ENCODE data around the gene UGT3A2. TPM values are rescaled to one million over a fixed set of nuclear protein-coding genes. Genes with fewer than 3 reads are reported as not detected.

Gene UGT3A2, protein sequence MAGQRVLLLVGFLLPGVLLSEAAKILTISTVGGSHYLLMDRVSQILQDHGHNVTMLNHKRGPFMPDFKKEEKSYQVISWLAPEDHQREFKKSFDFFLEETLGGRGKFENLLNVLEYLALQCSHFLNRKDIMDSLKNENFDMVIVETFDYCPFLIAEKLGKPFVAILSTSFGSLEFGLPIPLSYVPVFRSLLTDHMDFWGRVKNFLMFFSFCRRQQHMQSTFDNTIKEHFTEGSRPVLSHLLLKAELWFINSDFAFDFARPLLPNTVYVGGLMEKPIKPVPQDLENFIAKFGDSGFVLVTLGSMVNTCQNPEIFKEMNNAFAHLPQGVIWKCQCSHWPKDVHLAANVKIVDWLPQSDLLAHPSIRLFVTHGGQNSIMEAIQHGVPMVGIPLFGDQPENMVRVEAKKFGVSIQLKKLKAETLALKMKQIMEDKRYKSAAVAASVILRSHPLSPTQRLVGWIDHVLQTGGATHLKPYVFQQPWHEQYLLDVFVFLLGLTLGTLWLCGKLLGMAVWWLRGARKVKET
- not detected for polyA plus RNA-seq (2012; ENCODE audit: insufficient read length, low read depth)

DNA sequence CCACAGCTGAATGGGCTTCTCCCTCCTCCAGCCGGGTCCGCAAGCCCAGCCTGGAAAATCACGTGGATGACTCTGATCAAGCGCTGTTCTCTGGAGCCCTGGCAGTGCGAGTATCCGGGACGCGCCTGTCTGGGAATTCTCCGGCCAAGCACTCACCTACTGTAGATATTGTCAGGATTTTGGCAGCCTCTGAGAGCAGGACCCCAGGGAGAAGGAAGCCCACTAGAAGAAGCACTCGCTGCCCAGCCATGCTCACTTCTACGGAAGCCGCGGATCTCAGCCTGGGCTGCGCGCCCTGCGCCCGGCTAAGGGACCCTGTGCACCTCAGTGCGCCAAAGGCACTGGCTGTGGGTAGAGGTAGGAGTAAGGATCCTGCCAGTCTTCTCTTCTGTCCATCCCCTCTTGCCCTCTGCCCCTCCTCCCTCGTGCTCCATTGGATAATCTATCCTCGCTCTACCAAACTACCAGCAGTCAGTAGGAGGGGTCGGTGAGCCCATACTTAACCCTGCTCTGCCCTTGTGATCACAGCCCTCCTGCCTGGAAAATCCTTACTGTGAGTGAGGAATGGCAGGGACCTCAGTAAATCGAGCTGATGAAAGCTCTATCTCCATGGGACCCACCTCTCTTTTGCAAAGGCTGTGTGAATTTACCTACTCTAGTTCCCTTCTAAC lies at the start of gene UGT3A2:
Gene UGT3A2, minus strand, starts transcription at position 343 of the 671 bp plus-strand sequence. Its CDS starts 93 bp downstream, at position 250.
- TF ChIP-seq POLR2AphosphoS5 (IDR thresholded peaks at IDR 0.05; ENCODE audit: low read depth, low read length) (no peak), FOXP2 (optimal IDR thresholded peaks at IDR 0.05; ENCODE audit: borderline replicate concordance, extremely low read depth, extremely low read length, insufficient read depth) (no peak), TAF1 (IDR thresholded peaks at IDR 0.05; ENCODE audit: borderline replicate concordance, insufficient read depth, low read length) (no peak), SIN3A (IDR thresholded peaks at IDR 0.05; ENCODE audit: borderline replicate concordance, insufficient read depth, low read length) (no peak)
- TF ChIP-seq, protein P1, sequence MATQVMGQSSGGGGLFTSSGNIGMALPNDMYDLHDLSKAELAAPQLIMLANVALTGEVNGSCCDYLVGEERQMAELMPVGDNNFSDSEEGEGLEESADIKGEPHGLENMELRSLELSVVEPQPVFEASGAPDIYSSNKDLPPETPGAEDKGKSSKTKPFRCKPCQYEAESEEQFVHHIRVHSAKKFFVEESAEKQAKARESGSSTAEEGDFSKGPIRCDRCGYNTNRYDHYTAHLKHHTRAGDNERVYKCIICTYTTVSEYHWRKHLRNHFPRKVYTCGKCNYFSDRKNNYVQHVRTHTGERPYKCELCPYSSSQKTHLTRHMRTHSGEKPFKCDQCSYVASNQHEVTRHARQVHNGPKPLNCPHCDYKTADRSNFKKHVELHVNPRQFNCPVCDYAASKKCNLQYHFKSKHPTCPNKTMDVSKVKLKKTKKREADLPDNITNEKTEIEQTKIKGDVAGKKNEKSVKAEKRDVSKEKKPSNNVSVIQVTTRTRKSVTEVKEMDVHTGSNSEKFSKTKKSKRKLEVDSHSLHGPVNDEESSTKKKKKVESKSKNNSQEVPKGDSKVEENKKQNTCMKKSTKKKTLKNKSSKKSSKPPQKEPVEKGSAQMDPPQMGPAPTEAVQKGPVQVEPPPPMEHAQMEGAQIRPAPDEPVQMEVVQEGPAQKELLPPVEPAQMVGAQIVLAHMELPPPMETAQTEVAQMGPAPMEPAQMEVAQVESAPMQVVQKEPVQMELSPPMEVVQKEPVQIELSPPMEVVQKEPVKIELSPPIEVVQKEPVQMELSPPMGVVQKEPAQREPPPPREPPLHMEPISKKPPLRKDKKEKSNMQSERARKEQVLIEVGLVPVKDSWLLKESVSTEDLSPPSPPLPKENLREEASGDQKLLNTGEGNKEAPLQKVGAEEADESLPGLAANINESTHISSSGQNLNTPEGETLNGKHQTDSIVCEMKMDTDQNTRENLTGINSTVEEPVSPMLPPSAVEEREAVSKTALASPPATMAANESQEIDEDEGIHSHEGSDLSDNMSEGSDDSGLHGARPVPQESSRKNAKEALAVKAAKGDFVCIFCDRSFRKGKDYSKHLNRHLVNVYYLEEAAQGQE (IDR thresholded peaks at IDR 0.05; ENCODE audit: insufficient read depth in 1 of 2, low read depth in 2 of 2, low read length in 2 of 2): no peak

- TF ChIP-seq POLR2AphosphoS5 (IDR thresholded peaks at IDR 0.05; ENCODE audit: low read depth, low read length): no peak
- TF ChIP-seq FOXP2 (optimal IDR thresholded peaks at IDR 0.05; ENCODE audit: borderline replicate concordance, extremely low read depth, extremely low read length, insufficient read depth): no peak
- no peak for TF ChIP-seq SIN3A (IDR thresholded peaks at IDR 0.05; ENCODE audit: borderline replicate concordance, insufficient read depth, low read length)
- TF ChIP-seq TAF1 (IDR thresholded peaks at IDR 0.05; ENCODE audit: borderline replicate concordance, insufficient read depth, low read length): no peak
- TF ChIP-seq, protein P1 (IDR thresholded peaks at IDR 0.05; ENCODE audit: insufficient read depth in 1 of 2, low read depth in 2 of 2, low read length in 2 of 2): no peak
These were observed 44.6 kb upstream of the UGT3A2 start for GRCh38 chr5:36111238-36111637.

GRCh38 chr5:36108758-36109460 lies 42.2 kb upstream of the UGT3A2 start:
- TF ChIP-seq, protein P1 (IDR thresholded peaks at IDR 0.05; ENCODE audit: insufficient read depth in 1 of 2, low read depth in 2 of 2, low read length in 2 of 2): no peak
- TF ChIP-seq SIN3A (IDR thresholded peaks at IDR 0.05; ENCODE audit: borderline replicate concordance, insufficient read depth, low read length) (no peak), POLR2AphosphoS5 (IDR thresholded peaks at IDR 0.05; ENCODE audit: low read depth, low read length) (no peak), TAF1 (IDR thresholded peaks at IDR 0.05; ENCODE audit: borderline replicate concordance, insufficient read depth, low read length) (no peak), FOXP2 (optimal IDR thresholded peaks at IDR 0.05; ENCODE audit: borderline replicate concordance, extremely low read depth, extremely low read length, insufficient read depth) (no peak)

GRCh38 chr5:36105819-36106218 lies 39.1 kb upstream of the UGT3A2 start:
- TF ChIP-seq SIN3A (IDR thresholded peaks at IDR 0.05; ENCODE audit: borderline replicate concordance, insufficient read depth, low read length): no peak
- TF ChIP-seq TAF1 (IDR thresholded peaks at IDR 0.05; ENCODE audit: borderline replicate concordance, insufficient read depth, low read length): no peak
- TF ChIP-seq, protein P1 (IDR thresholded peaks at IDR 0.05; ENCODE audit: insufficient read depth in 1 of 2, low read depth in 2 of 2, low read length in 2 of 2): no peak
- TF ChIP-seq FOXP2 (optimal IDR thresholded peaks at IDR 0.05; ENCODE audit: borderline replicate concordance, extremely low read depth, extremely low read length, insufficient read depth): no peak
- TF ChIP-seq POLR2AphosphoS5 (IDR thresholded peaks at IDR 0.05; ENCODE audit: low read depth, low read length): no peak
